HCT116 (cell line): ENCODE data around the gene KCNJ4. TPM values are rescaled to one million over a fixed set of nuclear protein-coding genes. Genes with fewer than 3 reads are reported as not detected.

Experiments used
- ATAC-seq: fragments of 200-7000 bp; cut with Tn5 transposase; 2 replicates; pipeline ENCODE4 v1.9.1; 2020; ENCODE audit warnings: mild to moderate bottlenecking, moderate library complexity
- BruUV-seq: library from RNA; stranded (reverse); fragments of 400-500 nt; replicated peaks from 2 replicates; lab custom pipeline; 2021; lab: Mats Ljungman, UMichigan
- CTCF ChIA-PET: fragments of 300-600 bp; sonication (Branson Sonifier 250); formaldehyde crosslinking; loops from one replicate; lab custom pipeline; 2021; ENCODE audit warnings: antibody characterized with exemption; lab: Charles Lee
- POLR2A ChIA-PET: fragments of 300-600, 350-600 bp; sonication (Branson Sonifier 250); formaldehyde crosslinking; loops from one replicate; lab custom pipeline; 2021; ENCODE audit warnings: antibody characterized with exemption; lab: Charles Lee
- RAD21 ChIA-PET, 2 experiments: fragments of 300-600 bp; sonication (Branson Sonifier 250); formaldehyde crosslinking; loops; one replicate each; lab custom pipeline; 2023; ENCODE audit warnings: low total read pairs in 2 of 2; ENCODE audit not compliant: uncharacterized antibody in 2 of 2, unreplicated experiment in 2 of 2, low non-redundant PET in 1 of 2; lab: Charles Lee
- DNase-seq: peaks from one replicate; pipeline ENCODE4 v3.0.0-alpha.2; 2010; ENCODE audit warnings: low read depth, low spot score
- H2AFZ ChIP-seq: fragments of 200-600 bp; shearing (Covaris generic), sonication (generic); 2 replicates; pipeline ENCODE4 v1.6.1; 2017; ENCODE audit warnings: low read depth, mixed run types, mixed read lengths, antibody characterized with exemption, low read length; ENCODE audit not compliant: poor library complexity, severe bottlenecking
- H3K27ac ChIP-seq: 2 replicates; pipeline ENCODE4 v1.5.1; 2012; ENCODE audit warnings: low read depth, low read length
- H3K27me3 ChIP-seq: fragments of 200-600 bp; sonication (generic); 2 replicates; pipeline ENCODE4 v1.6.1; 2016; ENCODE audit warnings: mixed run types, low read length, mixed read lengths; ENCODE audit not compliant: insufficient read depth
- H3K36me3 ChIP-seq, 2 experiments: fragments of 200-500 bp in 1 of 2; fragments of 200-600 bp in 1 of 2; sonication (Bioruptor generic) in 1 of 2; sonication (generic) in 1 of 2; 2 replicates each; pipeline versions ENCODE4 v1.5.1 to v1.6.1; 2014 to 2016; ENCODE audit warnings: low read length in 2 of 2, inconsistent platforms in 1 of 2, mixed read lengths in 1 of 2, mixed run types in 1 of 2; ENCODE audit not compliant: insufficient read depth in 2 of 2, control insufficient read depth in 1 of 2
- H3K4me1 ChIP-seq, 2 experiments: fragments of 200-600 bp in 1 of 2; sonication (generic) in 1 of 2; 2 replicates each; pipeline versions ENCODE4 v1.5.1 to v1.6.1; 2012 to 2017; ENCODE audit warnings: low read length in 2 of 2, inconsistent platforms in 1 of 2, mild to moderate bottlenecking in 1 of 2, mixed read lengths in 1 of 2, mixed run types in 1 of 2, moderate library complexity in 1 of 2; ENCODE audit not compliant: insufficient read depth in 2 of 2, control insufficient read depth in 1 of 2
- H3K4me2 ChIP-seq: fragments of 200-600 bp; sonication (generic); 2 replicates; pipeline ENCODE4 v1.6.1; 2017; ENCODE audit warnings: mixed run types, low read length, mixed read lengths
- H3K4me3 ChIP-seq, 2 experiments: fragments of 200-600 bp in 1 of 2; sonication (generic) in 1 of 2; replicated peaks in 1 of 2; 2 replicates each; pipeline ENCODE4 v1.5.1; 2011 to 2016; ENCODE audit warnings: low read length in 2 of 2, control low read depth in 1 of 2, low read depth in 1 of 2, mild to moderate bottlenecking in 1 of 2, mixed read lengths in 1 of 2, mixed run types in 1 of 2
- H3K79me2 ChIP-seq: fragments of 200-600 bp; sonication (generic); 2 replicates; pipeline ENCODE4 v1.6.1; 2017; ENCODE audit warnings: mild to moderate bottlenecking, mixed run types, low read length, moderate library complexity, mixed read lengths; ENCODE audit not compliant: insufficient read depth
- H3K9ac ChIP-seq: fragments of 200-600 bp; sonication (generic); 2 replicates; pipeline ENCODE4 v1.6.1; 2016; ENCODE audit warnings: low read length, mixed read lengths
- H3K9me2 ChIP-seq: fragments of 200-600 bp; sonication (generic), shearing (Covaris generic); 2 replicates; pipeline ENCODE4 v1.6.1; 2017; ENCODE audit warnings: mixed run types, mild to moderate bottlenecking, moderate library complexity; ENCODE audit not compliant: insufficient read depth
- H3K9me3 ChIP-seq, 2 experiments: fragments of 200-500 bp in 1 of 2; fragments of 200-600 bp in 1 of 2; sonication (Bioruptor generic) in 1 of 2; sonication (generic) in 1 of 2; 2 replicates each; pipeline ENCODE4 v1.6.1; 2014 to 2017; ENCODE audit warnings: low read length in 2 of 2, mixed read lengths in 2 of 2, inconsistent platforms in 1 of 2, low read depth in 1 of 2, mild to moderate bottlenecking in 1 of 2, mixed run types in 1 of 2, moderate library complexity in 1 of 2; ENCODE audit not compliant: control insufficient read depth in 1 of 2, insufficient read depth in 1 of 2
- H4K20me1 ChIP-seq: fragments of 200-600 bp; sonication (generic), shearing (Covaris generic); 2 replicates; pipeline ENCODE4 v1.6.1; 2017; ENCODE audit warnings: mixed run types, mild to moderate bottlenecking, moderate library complexity; ENCODE audit not compliant: insufficient read depth
- EGR1 ChIP-seq: IDR thresholded peaks from 2 replicates; pipeline ENCODE4 v1.6.1; 2012; ENCODE audit warnings: low read depth
- ELF1 ChIP-seq: IDR thresholded peaks from 2 replicates; pipeline ENCODE4 v1.6.1; 2012; ENCODE audit warnings: low read depth, borderline replicate concordance
- EZH2 ChIP-seq: fragments of 200-600 bp; sonication (generic); IDR thresholded peaks from 2 replicates; pipeline ENCODE4 v1.6.1; 2017; ENCODE audit warnings: antibody characterized with exemption, mixed run types
- EZH2phosphoT487 ChIP-seq: fragments of 200-600 bp; IDR thresholded peaks from 2 replicates; pipeline ENCODE4 v1.6.1; 2018; ENCODE audit warnings: antibody characterized with exemption, borderline replicate concordance
- FOSL1 ChIP-seq: IDR thresholded peaks from 2 replicates; pipeline ENCODE4 v1.6.1; 2012; ENCODE audit warnings: low read depth
- POLR2A ChIP-seq: IDR thresholded peaks from 2 replicates; pipeline ENCODE4 v1.7.0; 2011; ENCODE audit warnings: borderline replicate concordance; ENCODE audit not compliant: insufficient read depth, insufficient read length; ENCODE audit errors: extremely low read depth
- POLR2AphosphoS5 ChIP-seq: IDR thresholded peaks from 2 replicates; pipeline ENCODE4 v1.6.1; 2011; ENCODE audit warnings: mild to moderate bottlenecking, low read depth, low read length, moderate library complexity
- SIN3A ChIP-seq: IDR thresholded peaks from 2 replicates; pipeline ENCODE4 v1.6.1; 2012; ENCODE audit warnings: low read depth
- SP1 ChIP-seq: IDR thresholded peaks from 2 replicates; pipeline ENCODE4 v1.6.1; 2012; ENCODE audit warnings: low read depth
- SRF ChIP-seq: IDR thresholded peaks from 2 replicates; pipeline ENCODE4 v1.6.1; 2012; ENCODE audit warnings: low read depth
- YY1 ChIP-seq: IDR thresholded peaks from 2 replicates; pipeline ENCODE4 v1.6.1; 2011; ENCODE audit warnings: low read length, low read depth, moderate library complexity, mild to moderate bottlenecking; ENCODE audit not compliant: insufficient replicate concordance; ENCODE audit errors: extremely low read depth
- ZNF274 ChIP-seq: fragments of 200-500 bp; sonication (Bioruptor generic); IDR thresholded peaks from 2 replicates; pipeline ENCODE4 v1.6.1; 2014; ENCODE audit warnings: mild to moderate bottlenecking, low read depth, low read length, inconsistent platforms
- intact Hi-C: fragments of 100-400 bp; cut with micrococcal nuclease; formaldehyde crosslinking; loops from 2 replicates; pipeline ENCODE4 v1.10.0; 2022
- total RNA-seq: library from RNA; stranded (reverse); gene quantifications from one replicate; pipeline ENCODE4 v1.2.1, GENCODE V29; 2021; ENCODE audit not compliant: unreplicated experiment
- TF ChIP-seq, protein P1 (sequence below): IDR thresholded peaks from 2 replicates; pipeline ENCODE4 v1.6.1; 2011; ENCODE audit warnings: mild to moderate bottlenecking, low read length, moderate library complexity; ENCODE audit not compliant: insufficient replicate concordance; ENCODE audit errors: extremely low read depth
- TF ChIP-seq, protein P2 (sequence below): IDR thresholded peaks from 2 replicates; pipeline ENCODE4 v1.6.1; 2012
- TF ChIP-seq, protein P3 (sequence below): IDR thresholded peaks from 2 replicates; pipeline ENCODE4 v1.6.1; 2012

The KCNJ4 gene
- total RNA-seq, 1 experiment from 2014 or later, result not detected

DNA sequence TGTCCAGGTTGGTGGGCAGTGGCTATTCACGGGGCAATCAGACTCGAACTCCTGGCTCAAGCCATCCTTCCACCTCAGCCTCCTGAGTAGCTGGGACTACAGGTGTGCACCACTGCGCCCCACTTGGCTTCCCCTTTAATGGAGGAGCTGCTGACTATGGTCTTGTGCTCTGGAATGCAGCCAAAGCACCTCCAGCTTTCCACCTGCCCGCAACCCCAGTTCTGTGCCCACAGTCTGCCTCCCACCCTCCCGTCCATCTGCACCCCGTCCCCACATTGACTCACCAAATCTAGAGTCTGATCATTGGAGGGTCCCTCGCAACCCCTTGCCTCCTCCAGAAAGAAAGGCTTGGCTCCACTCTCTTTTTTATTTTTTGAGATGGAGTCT lies 41.0 kb downstream of the KCNJ4 start:
- intact Hi-C loops, result no loop called here
- Histone ChIP-seq H3K36me3 (no peaks in the 10 kb centered on the region), H3K79me2 (no peaks in the 10 kb centered on the region), H3K9me2 (no peaks in the 10 kb centered on the region), H4K20me1 (no peaks in the 10 kb centered on the region), H3K4me2 (no peak overlapping the region), H3K4me3 (no peak overlapping the region), H2AFZ (no peak overlapping the region), H3K9ac (no peak overlapping the region), H3K4me1 (peaks cover 5 to 18% of the 10 kb centered on the region in 2 experiments; a peak in 3 of 4 replicates), H3K9me3 (no peaks in the 10 kb centered on the region), H3K27ac (no peak overlapping the region), H3K27me3 (no peaks in the 10 kb centered on the region)
- TF ChIP-seq SIN3A (no peak), EGR1 (no peak), SP1 (no peak), ZNF274 (no peak), SRF (no peak), ELF1 (no peak), POLR2A (no peak), YY1 (no peak), POLR2AphosphoS5 (no peak), FOSL1 (no peak), EZH2 (no peak), EZH2phosphoT487 (no peak)
- TF ChIP-seq, protein P1, sequence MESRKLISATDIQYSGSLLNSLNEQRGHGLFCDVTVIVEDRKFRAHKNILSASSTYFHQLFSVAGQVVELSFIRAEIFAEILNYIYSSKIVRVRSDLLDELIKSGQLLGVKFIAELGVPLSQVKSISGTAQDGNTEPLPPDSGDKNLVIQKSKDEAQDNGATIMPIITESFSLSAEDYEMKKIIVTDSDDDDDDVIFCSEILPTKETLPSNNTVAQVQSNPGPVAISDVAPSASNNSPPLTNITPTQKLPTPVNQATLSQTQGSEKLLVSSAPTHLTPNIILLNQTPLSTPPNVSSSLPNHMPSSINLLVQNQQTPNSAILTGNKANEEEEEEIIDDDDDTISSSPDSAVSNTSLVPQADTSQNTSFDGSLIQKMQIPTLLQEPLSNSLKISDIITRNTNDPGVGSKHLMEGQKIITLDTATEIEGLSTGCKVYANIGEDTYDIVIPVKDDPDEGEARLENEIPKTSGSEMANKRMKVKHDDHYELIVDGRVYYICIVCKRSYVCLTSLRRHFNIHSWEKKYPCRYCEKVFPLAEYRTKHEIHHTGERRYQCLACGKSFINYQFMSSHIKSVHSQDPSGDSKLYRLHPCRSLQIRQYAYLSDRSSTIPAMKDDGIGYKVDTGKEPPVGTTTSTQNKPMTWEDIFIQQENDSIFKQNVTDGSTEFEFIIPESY, result no peak
- TF ChIP-seq, protein P2, sequence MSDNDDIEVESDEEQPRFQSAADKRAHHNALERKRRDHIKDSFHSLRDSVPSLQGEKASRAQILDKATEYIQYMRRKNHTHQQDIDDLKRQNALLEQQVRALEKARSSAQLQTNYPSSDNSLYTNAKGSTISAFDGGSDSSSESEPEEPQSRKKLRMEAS, result no peak
- TF ChIP-seq, protein P3, sequence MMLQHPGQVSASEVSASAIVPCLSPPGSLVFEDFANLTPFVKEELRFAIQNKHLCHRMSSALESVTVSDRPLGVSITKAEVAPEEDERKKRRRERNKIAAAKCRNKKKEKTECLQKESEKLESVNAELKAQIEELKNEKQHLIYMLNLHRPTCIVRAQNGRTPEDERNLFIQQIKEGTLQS, result no peak
- ChIA-PET POLR2A (no interaction called here), RAD21 (no interaction called here), CTCF (interaction anchor here (1.8 kb wide), 1 partner anchor 11 kb away, joined by 5 read pairs; no protein-coding TSS in a partner anchor)
- no peak for DNase-seq
- BruUV-seq, result no TSS peak
- ATAC-seq, result no peak
